Activated CD4-positive, alpha-beta T cell treated with anti-CD3 and anti-CD28 coated beads for 36 hours (primary cell): Measurements from ENCODE around the gene NLGN2. TPM values are rescaled to one million over a fixed set of nuclear protein-coding genes. Genes with fewer than 3 reads are reported as not detected.

Experiments used
- ATAC-seq: fragments of 200-7000 bp; cut with Tn5 transposase; one replicate; pipeline ENCODE4 v1.10.0; 2021; ENCODE audit warnings: mild to moderate bottlenecking, moderate library complexity
- CTCF ChIA-PET: fragments of 350-600 bp; sonication (Branson Sonifier 250); formaldehyde crosslinking; loops from one replicate; lab custom pipeline; 2021; ENCODE audit warnings: antibody characterized with exemption; lab: Charles Lee
- POLR2A ChIA-PET: fragments of 350-600 bp; sonication (Branson Sonifier 250); formaldehyde crosslinking; loops from one replicate; lab custom pipeline; 2021; ENCODE audit warnings: antibody characterized with exemption, inconsistent platforms; lab: Charles Lee
- DNase-seq: peaks from one replicate; pipeline ENCODE4 v3.0.0-alpha.2; 2020
- H3K27ac Mint-ChIP-seq: one replicate; pipeline ENCODE4 v1.8.0; 2021; ENCODE audit warnings: mixed read lengths
- H3K27me3 Mint-ChIP-seq: one replicate; pipeline ENCODE4 v1.8.0; 2021; ENCODE audit warnings: mixed read lengths
- H3K36me3 Mint-ChIP-seq: one replicate; pipeline ENCODE4 v1.8.0; 2021; ENCODE audit warnings: low read depth, mixed read lengths
- H3K4me1 Mint-ChIP-seq: one replicate; pipeline ENCODE4 v1.8.0; 2021; ENCODE audit warnings: mixed read lengths
- H3K4me3 Mint-ChIP-seq: one replicate; pipeline ENCODE4 v1.8.0; 2021; ENCODE audit warnings: mild to moderate bottlenecking, moderate library complexity, mixed read lengths
- H3K9me3 Mint-ChIP-seq: one replicate; pipeline ENCODE4 v1.8.0; 2021; ENCODE audit warnings: low read depth, mixed read lengths
- intact Hi-C, 2 experiments: fragments of 100-400 bp; cut with DNase I in 1 of 2; cut with micrococcal nuclease in 1 of 2; formaldehyde crosslinking; loops; one replicate each; pipeline versions ENCODE4 v1.14.2 to v1.15.1; 2022 to 2024; cut with DNase I, micrococcal nuclease
- total RNA-seq, 2 experiments: library from RNA; stranded (reverse); gene quantifications; one replicate each; pipeline ENCODE4 v1.2.3, GENCODE V29; 2021

The NLGN2 gene
- total RNA-seq, 2 experiments from 2014 or later = 7.0 to 7.1 TPM

DNA sequence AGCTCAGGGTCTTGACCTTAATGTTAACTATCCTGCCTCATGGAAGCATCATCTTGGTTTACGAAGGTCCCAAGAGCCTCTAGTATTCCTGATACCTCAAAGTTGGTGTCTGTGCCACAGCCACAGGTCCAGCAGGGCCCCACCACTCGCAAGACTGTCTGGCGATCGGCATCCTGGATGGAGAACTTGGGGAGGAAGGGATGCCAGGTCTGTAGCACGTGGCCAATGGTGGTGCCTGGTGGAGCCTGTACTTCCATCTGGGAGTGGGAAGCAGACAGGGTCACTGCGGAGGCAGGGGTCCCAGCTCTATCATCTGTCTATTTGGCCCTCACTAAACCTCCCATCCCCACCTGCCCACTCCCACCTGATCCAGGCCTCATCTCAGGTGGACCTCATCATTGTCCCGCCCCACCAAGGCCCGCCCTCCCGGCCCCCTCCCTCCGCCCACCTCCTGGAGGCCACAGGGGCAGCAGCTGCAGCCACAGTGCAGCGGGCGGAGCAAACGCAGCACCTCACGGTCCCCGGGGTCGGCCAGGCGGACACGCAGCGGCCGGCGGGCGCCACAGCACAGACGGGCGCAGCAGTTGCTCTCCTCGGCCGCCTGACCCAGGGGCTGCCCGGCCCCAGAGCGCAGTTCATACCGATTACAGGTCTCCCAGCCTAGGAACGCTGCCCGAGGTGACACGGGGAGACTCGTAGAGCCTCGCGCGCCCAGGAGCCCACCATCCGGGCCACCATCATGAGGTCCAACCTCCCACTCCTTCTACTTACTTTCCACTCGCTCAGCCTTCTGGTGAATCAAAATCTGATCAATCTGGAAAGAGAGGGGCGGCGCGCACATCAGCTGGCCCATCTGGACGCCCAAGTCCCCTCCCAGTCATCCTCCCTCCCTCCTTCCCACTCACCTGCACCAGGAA lies 14.7 kb upstream of the NLGN2 start:
- H3K4me3 Mint-ChIP-seq = peak overlapping the region; percentile 88
- peaks cover 26% of the 10 kb centered on the region for H3K4me1 Mint-ChIP-seq
- H3K9me3 Mint-ChIP-seq = no peaks in the 10 kb centered on the region
- ChIA-PET CTCF (interaction anchor here (0.7 to 1.2 kb wide), 2 partner anchors 11 to 51 kb away, joined by 3 read pairs; no protein-coding TSS in a partner anchor), POLR2A (no interaction called here)
- H3K27ac Mint-ChIP-seq = peak overlapping the region; percentile 31
- ATAC-seq (no peak), DNase-seq (no peak)
- H3K36me3 Mint-ChIP-seq = peaks cover 25% of the 10 kb centered on the region
- intact Hi-C loops = no loop called here
- H3K27me3 Mint-ChIP-seq = no peaks in the 10 kb centered on the region

DNA sequence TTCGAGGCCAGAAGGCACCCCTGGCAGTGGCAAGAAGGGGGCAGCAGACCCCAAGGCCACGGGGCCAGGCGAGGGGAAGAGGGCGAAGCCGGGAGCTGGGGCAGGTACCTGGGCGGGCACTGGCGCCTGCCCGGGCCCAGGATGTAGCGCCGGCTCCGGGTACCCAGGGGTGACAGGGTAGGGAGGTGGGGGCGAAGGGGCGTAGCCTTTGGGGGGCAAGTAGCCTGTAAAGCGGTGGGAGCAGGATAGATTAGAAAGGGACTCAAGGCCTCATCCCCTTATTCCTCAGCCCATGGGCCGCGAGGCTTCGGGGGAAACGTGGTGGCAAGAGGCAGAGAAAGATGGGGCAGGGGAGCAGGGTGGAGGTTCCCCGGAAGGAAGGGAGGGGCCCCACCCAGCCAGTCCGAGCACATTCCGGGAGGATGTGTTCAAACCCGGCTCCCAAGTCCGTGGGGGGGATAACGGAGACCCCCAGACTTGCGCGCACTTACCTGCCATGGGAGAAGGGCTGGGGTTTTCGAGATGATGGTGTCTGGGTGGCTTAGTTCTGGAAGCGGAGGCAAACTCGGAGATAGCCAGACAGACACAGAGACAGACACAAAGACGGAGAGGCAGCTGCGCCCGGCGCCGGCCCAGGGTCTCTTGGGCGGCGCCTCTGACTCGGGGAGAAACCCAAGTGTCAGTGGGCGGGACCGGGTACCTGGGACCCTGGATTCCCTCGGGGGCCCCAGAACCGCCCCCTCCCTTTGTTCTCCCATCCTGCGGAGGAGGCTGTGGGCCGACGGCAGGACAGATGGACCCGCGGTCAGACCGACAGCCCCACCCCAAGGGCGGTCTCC lies 13.8 kb upstream of the NLGN2 start:
- CTCF ChIA-PET = interaction anchor here (0.6 to 1.3 kb wide), 7 partner anchors 9 to 199 kb away, joined by 3 to 4 read pairs (median 3); partner anchors contain the start of gene TMEM256
- intact Hi-C loops = loop anchor here (1.0 to 2.0 kb wide), 13 partner anchors 10 to 293 kb away; partner anchors contain the start of genes TMEM256 (in 2 of the 2), ELP5 (in 1 of the 2), NEURL4 (in 1 of the 2) and POLR2A (in 1 of the 2)
- POLR2A ChIA-PET = interaction anchor here (0.6 to 1.0 kb wide), 2 partner anchors 50 to 79 kb away, joined by 3 to 4 read pairs; no protein-coding TSS in a partner anchor

DNA sequence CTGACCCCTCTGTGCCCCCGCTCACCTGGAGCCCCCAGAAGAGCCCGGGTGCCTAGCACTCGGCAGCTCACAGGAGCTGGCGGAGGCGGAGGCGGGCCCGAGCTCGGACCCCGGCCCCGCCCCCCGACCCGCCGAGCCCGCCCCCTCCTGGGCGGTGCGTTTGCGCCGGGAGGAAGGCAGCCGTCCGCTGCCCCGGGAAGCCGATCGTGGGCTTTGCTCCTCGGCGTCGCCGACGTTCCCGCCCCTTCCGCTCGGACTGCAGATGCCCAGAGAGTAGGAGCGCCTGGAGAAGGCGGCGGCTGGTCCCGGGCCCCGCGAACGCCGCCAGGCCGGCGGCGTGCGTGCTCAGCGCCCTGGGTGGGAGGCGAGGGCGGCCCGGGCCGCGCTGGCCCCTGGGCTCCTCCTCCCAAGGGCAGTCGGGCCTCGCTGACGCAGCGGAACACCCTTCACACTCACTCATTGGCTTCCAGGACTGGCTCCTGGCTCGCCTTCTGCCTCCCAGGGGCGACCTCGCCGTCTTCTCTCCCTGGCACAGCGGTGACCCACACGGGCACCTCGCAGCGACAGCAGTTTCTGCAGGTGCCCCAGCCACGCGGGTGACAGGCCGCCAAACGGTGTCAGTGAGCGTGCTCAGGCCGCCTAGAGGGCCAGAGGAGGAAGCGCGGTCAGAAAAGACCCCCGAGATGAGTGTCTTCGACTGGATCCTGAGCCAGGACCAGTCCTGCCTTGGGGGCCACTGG lies 13.0 kb upstream of the NLGN2 start, which contains the start of gene PLSCR3:
Gene PLSCR3 (minus strand): TSS at position 74 of the 740 bp plus-strand sequence. CDS start 415 bp downstream, outside the sequence.
- H3K4me1 Mint-ChIP-seq = peaks cover 26% of the 10 kb centered on the region
- H3K9me3 Mint-ChIP-seq = no peaks in the 10 kb centered on the region
- peak; percentile 86 for ATAC-seq
- H3K27ac Mint-ChIP-seq = peak within 1 kb of the TSS; percentile 95
- ChIA-PET CTCF (interaction anchor here (0.6 to 1.3 kb wide), 6 partner anchors 8 to 198 kb away, joined by 3 to 4 read pairs (median 3); partner anchors contain the start of gene TMEM256), POLR2A (interaction anchor here (0.6 to 1.0 kb wide), 2 partner anchors 49 to 80 kb away, joined by 3 to 4 read pairs; no protein-coding TSS in a partner anchor)
- peak; percentile 90 for DNase-seq
- peak within 1 kb of the TSS; percentile 88 for H3K4me3 Mint-ChIP-seq
- intact Hi-C loops = loop anchor here (1.0 to 2.0 kb wide), 13 partner anchors 10 to 292 kb away; partner anchors contain the start of genes TMEM256 (in 2 of the 2), ELP5 (in 1 of the 2), NEURL4 (in 1 of the 2) and POLR2A (in 1 of the 2)
- peaks cover 23% of the 10 kb centered on the region for H3K36me3 Mint-ChIP-seq
- H3K27me3 Mint-ChIP-seq = no peaks in the 10 kb centered on the region

More for the DNA sequence above, 13.8 kb upstream of the NLGN2 start:
- Mint-ChIP-seq H3K36me3 (peaks cover 25% of the 10 kb centered on the region), H3K4me3 (peak overlapping the region; percentile 88), H3K27me3 (no peaks in the 10 kb centered on the region), H3K9me3 (no peaks in the 10 kb centered on the region), H3K4me1 (peaks cover 26% of the 10 kb centered on the region), H3K27ac (peak overlapping the region; percentile 64)
- peak; percentile 73 for DNase-seq
- ATAC-seq = peak; percentile 57

DNA sequence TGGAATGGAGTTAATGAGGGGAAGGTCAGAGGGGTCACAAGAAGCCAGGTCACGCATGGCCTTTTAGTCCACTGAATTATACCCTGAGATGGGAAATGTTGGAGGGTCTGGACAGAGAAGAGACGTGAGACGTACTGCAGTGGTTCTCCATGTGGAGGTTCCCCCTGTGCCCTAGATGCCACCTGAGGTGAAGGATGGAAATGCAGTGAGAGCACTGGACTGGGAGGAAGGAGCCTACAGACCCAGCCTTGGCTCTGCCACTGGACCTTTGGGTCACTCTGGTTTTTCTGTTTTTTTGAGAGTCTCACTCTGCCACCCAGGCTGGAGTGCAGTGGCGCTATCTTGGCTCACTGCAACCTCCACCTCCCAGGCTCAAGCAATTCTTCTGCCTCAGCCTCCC lies 11.5 kb upstream of the NLGN2 start:
- Mint-ChIP-seq H3K4me1 (peaks cover 22% of the 10 kb centered on the region), H3K4me3 (peak overlapping the region; percentile 6), H3K36me3 (peaks cover 16% of the 10 kb centered on the region), H3K27ac (no peak overlapping the region), H3K27me3 (no peaks in the 10 kb centered on the region), H3K9me3 (no peaks in the 10 kb centered on the region)
- ATAC-seq (no peak), DNase-seq (no peak)
- ChIA-PET CTCF (no interaction called here), POLR2A (no interaction called here)
- intact Hi-C loops = no loop called here

DNA sequence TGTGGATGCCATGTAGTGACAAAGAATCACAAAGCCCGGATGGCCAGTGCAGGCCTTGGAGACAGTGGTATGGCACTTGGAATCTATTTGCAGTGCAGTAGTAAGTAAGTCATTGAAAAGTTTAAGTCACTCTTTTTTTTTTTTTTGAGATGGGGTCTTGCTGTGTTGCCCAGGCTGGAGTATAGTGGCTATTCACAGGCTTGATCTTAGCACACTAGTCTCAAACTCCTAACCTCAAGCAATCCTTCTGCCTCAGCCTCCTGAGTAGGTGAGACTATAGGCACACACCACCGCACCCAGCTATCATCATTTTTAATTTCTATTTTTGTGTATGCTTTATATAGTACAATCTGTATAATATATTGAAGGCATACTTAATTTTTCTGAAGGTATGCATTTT lies 9.0 kb upstream of the NLGN2 start:
- Mint-ChIP-seq H3K27me3 (no peaks in the 10 kb centered on the region), H3K4me1 (peaks cover 12% of the 10 kb centered on the region), H3K36me3 (peaks cover 2% of the 10 kb centered on the region), H3K4me3 (no peak overlapping the region), H3K27ac (no peak overlapping the region), H3K9me3 (no peaks in the 10 kb centered on the region)
- ATAC-seq (no peak), DNase-seq (no peak)
- ChIA-PET CTCF (interaction anchor here (1.5 kb wide), 1 partner anchor 43 kb away, joined by 4 read pairs; no protein-coding TSS in a partner anchor), POLR2A (no interaction called here)
- intact Hi-C loops = no loop called here

DNA sequence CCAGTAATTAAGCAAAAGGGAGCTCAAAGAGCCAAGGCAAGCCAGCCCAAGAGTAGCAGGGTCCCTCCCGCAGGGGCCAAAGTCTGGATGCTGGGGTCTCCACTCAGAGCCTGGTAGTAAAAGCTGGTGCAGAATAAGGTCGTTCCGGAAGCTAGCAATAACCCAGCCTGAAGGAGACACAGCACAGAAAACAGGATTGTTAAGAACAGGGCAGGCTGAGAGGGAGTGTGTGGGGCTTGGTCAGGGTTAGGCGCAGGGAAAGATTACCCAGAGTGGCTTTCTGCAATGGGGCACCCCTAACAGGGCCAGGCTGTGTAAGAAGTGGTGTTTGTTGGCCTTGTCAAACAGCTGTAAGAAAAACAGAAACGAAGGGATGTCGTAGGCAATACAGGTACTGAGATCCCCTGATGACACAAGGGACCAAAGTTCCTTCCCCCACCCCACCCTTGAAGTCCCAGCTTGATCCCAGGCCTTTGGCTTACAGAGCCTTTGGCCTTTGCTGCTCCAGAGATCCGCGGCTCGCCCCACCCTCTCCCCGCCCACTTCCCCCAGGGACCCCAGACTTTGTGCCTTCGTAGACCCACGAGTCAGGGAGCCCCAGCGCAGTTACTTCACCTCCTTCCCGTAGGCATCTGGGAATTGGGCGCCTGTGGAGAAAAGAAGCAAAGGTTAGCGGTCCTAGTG lies 4.5 kb upstream of the NLGN2 start:
- ATAC-seq = no peak
- Mint-ChIP-seq H3K27me3 (peaks cover 2% of the 10 kb centered on the region), H3K4me3 (peak overlapping the region; percentile 89), H3K27ac (peak overlapping the region; percentile 77), H3K9me3 (no peaks in the 10 kb centered on the region), H3K36me3 (peaks cover 2% of the 10 kb centered on the region), H3K4me1 (peaks cover 16% of the 10 kb centered on the region)
- ChIA-PET CTCF (interaction anchor here (0.6 to 1.5 kb wide), 5 partner anchors 9 to 113 kb away, joined by 3 to 13 read pairs (median 5); partner anchors contain the start of genes PLSCR3, TMEM102 and TMEM95), POLR2A (interaction anchor here (0.6 to 2.1 kb wide), 6 partner anchors 19 to 284 kb away, joined by 3 to 13 read pairs (median 3); partner anchors contain the start of genes TMEM102, TP53 and WRAP53)
- peak; percentile 42 for DNase-seq
- intact Hi-C loops = loop anchor here in 1 of 2 experiments (5.0 kb wide), 2 partner anchors 366 to 439 kb away; partner anchors contain the start of gene SLC16A13

DNA sequence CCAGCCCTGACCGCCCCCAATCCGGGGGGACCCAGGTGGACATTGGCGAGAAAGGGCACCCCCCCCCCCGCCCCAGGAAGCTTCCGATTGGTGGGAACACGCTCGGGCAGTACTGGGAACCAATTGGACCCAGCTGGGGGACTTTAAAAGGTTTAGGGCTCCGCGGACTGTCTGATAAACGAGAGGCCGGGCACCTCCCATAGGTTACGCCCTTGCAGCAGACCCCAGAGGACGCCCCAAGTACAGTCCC lies 4.0 kb upstream of the NLGN2 start:
- CTCF ChIA-PET = interaction anchor here (0.6 to 1.5 kb wide), 7 partner anchors 9 to 52 kb away, joined by 3 to 13 read pairs (median 3); partner anchors contain the start of genes PLSCR3, TMEM102 and TMEM95

DNA sequence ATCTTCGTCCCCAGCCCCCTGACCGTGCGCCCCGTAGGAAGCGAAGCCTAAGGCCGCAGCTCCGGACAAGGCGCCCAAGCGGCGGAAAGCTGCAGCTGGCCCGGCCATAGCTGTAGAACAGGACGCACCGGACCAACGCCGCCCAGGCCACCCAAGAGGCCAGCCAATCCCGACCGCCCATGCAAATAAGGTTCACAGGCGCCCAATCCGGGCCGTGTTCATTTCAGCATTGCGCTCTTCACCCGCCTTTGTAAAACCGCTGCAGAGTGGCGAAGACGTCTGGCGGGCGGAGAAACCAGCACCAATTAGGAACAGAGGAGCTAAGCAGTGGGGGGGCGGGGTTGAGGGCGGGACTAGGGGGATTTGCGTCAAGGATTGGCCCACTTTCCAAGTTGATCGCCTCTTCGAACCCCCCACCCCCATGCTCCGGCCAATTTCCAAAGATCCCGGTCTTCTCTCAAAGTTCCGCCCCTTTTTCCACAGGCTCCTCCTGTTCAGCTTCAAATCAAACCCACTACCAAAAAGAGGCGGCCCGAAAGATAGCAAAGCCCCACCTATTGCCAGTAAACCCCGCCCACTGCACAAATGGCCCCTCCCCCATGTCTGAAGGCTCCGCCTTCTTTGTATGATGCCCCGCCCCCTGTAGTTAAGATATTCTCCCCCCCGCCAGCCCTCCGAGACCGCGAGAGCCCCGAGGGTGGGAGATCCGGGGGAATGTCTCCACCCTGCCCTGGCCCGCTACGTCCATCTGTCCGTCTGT lies 3.5 kb upstream of the NLGN2 start, which contains the start of gene TMEM256:
Gene TMEM256 (minus strand): TSS at position 121 of the 760 bp plus-strand sequence. CDS start 13 bp downstream, at position 108.
- H3K36me3 Mint-ChIP-seq = peaks cover 2% of the 10 kb centered on the region
- ATAC-seq = peak; percentile 94
- intact Hi-C loops = loop anchor here (1.0 to 5.0 kb wide), 21 partner anchors 10 to 529 kb away; partner anchors contain the start of genes PLSCR3 (in 2 of the 2), POLR2A (in 2 of the 2), TMEM102 (in 2 of the 2) and CNTROB (in 1 of the 2)
- peak; percentile 99 for DNase-seq
- peaks cover 16% of the 10 kb centered on the region for H3K4me1 Mint-ChIP-seq
- H3K27me3 Mint-ChIP-seq = peaks cover 2% of the 10 kb centered on the region
- ChIA-PET CTCF (interaction anchor here (0.5 to 1.5 kb wide), 10 partner anchors 10 to 453 kb away, joined by 3 to 13 read pairs (median 3); partner anchors contain the start of genes CYB5D1, NAA38, PLSCR3 and TMEM102), POLR2A (interaction anchor here (0.5 to 2.1 kb wide), 7 partner anchors 32 to 283 kb away, joined by 3 to 13 read pairs (median 3); partner anchors contain the start of genes POLR2A, TMEM102, TP53 and WRAP53)
- H3K27ac Mint-ChIP-seq = peak within 1 kb of the TSS; percentile 92
- no peaks in the 10 kb centered on the region for H3K9me3 Mint-ChIP-seq
- peak within 1 kb of the TSS; percentile 89 for H3K4me3 Mint-ChIP-seq

More for the DNA sequence above, 4.0 kb upstream of the NLGN2 start:
- intact Hi-C loops = loop anchor here in 1 of 2 experiments (5.0 kb wide), 2 partner anchors 366 to 439 kb away; partner anchors contain the start of gene SLC16A13
- Mint-ChIP-seq H3K27me3 (peaks cover 2% of the 10 kb centered on the region), H3K27ac (peak overlapping the region; percentile 77), H3K9me3 (no peaks in the 10 kb centered on the region), H3K4me1 (peaks cover 16% of the 10 kb centered on the region), H3K4me3 (peak overlapping the region; percentile 89), H3K36me3 (peaks cover 2% of the 10 kb centered on the region)
- POLR2A ChIA-PET = interaction anchor here (1.0 to 2.1 kb wide), 5 partner anchors 33 to 283 kb away, joined by 3 to 13 read pairs (median 6); partner anchors contain the start of genes POLR2A, TMEM102, TP53 and WRAP53
- no peak for DNase-seq
- ATAC-seq = no peak
